ENCODE measurements around the gene ZNF202. TPM values are rescaled to one million over a fixed set of nuclear protein-coding genes. Genes with fewer than 3 reads are reported as not detected.

The ZNF202 gene
- total and polyA plus RNA-seq, 2 donors (not counting 1 experiment from before 2014, with no cell fraction given), result 17.0 to 25.1 TPM

- Histone ChIP-seq H3K79me2 (ENCODE audit: control insufficient read depth, insufficient read depth, low read length) (no peaks in the 10 kb centered on the region), H2AFZ (ENCODE audit: insufficient read depth, low read depth, low read length, poor library complexity, severe bottlenecking) (no peak overlapping the region), H3K27me3 (replicated peaks in 1 of 4; ENCODE audit: control extremely low read depth in 1 of 4, control insufficient read depth in 3 of 4, insufficient read depth in 4 of 4, low read length in 3 of 4) (peaks cover 0 to 2% (median 0%) of the 10 kb centered on the region in 4 experiments), H3K27ac (ENCODE audit: low read length in 2 of 2) (no peak overlapping the region), H3K9me3 (ENCODE audit: control extremely low read depth in 1 of 3, control insufficient read depth in 2 of 3, insufficient read depth in 1 of 3, low read length in 2 of 3) (peaks cover 0 to under 1% (median 0%) of the 10 kb centered on the region in 3 donors), H3K9ac (ENCODE audit: low read length) (no peak overlapping the region), H3K36me3 (replicated peaks in 1 of 2; ENCODE audit: control extremely low read depth in 1 of 2, control insufficient read depth in 1 of 2, extremely low read depth in 1 of 2, insufficient read depth in 2 of 2, low read length in 1 of 2) (no peaks in the 10 kb centered on the region), H4K20me1 (ENCODE audit: control insufficient read depth, insufficient read depth, low read length, poor library complexity, severe bottlenecking) (no peaks in the 10 kb centered on the region), H3K4me1 (ENCODE audit: control insufficient read depth in 2 of 2, insufficient read depth in 2 of 2, low read length in 2 of 2) (no peaks in the 10 kb centered on the region), H3K4me2 (replicated peaks; ENCODE audit: low read depth, low read length, poor library complexity, severe bottlenecking) (no peak overlapping the region), H3K4me3 (ENCODE audit: control extremely low read depth in 1 of 5, extremely low read depth in 1 of 5, insufficient read depth in 1 of 5, low read depth in 2 of 5, low read length in 4 of 5) (no peak overlapping the region)
- WGBS (ENCODE audit: insufficient coverage), result no CpG with 5 or more reads among the region's 2 CpGs
- ChIA-PET CTCF (no interaction called here), POLR2A (no interaction called here)
- ATAC-seq (ENCODE audit: low read depth), result no peak
- intact Hi-C loops (cut with micrococcal nuclease), result no loop called here
- TF ChIP-seq EZH2 (IDR thresholded peaks at IDR 0.05; ENCODE audit: borderline replicate concordance, insufficient read depth, low read depth, low read length, poor library complexity, severe bottlenecking) (no peak), CTCF (IDR thresholded peaks at IDR 0.05) (no peak)
- H3K27ac Mint-ChIP-seq, result no peak overlapping the region
- H3K4me3 Mint-ChIP-seq, result no peak overlapping the region
- H3K4me1 Mint-ChIP-seq, result no peaks in the 10 kb centered on the region
- no peaks in the 10 kb centered on the region for H3K9me3 Mint-ChIP-seq (ENCODE audit: insufficient read depth)
- no peak for DNase-seq
- H3K27me3 Mint-ChIP-seq, result peaks cover 9% of the 10 kb centered on the region
Observed at GRCh38 chr11:123674297-123674696, 67.2 kb downstream of the ZNF202 start.

Small RNA genes lying within 50 kb of the gene (small RNA-seq; reads per million reads assigned to genes)
- gene RNU1-21P (ENCODE audit: insufficient read length, low read depth, low replicate concordance), result 4.0 reads per million, percentile 60 among the genes with 10 or more reads in this experiment

Other genes starting within 250 kb of the ZNF202 start
- gene SCN3B, start 87.0 kb downstream of the ZNF202 start, total RNA-seq, result not detected in 2 replicates
- gene SCN3B, start 87.0 kb downstream of the ZNF202 start, polyA plus RNA-seq, result not detected in 2 replicates
- not detected in 2 replicates for gene OR6X1, start 12.9 kb upstream of the ZNF202 start, total RNA-seq
- gene OR6X1, start 12.9 kb upstream of the ZNF202 start, polyA plus RNA-seq, result not detected in 2 replicates
- gene OR6M1, start 64.7 kb upstream of the ZNF202 start, total RNA-seq, result not detected in 2 replicates
- gene OR6M1, start 64.7 kb upstream of the ZNF202 start, polyA plus RNA-seq, result not detected in 2 replicates
- not detected in 2 replicates for gene TMEM225, start 144.0 kb upstream of the ZNF202 start, total RNA-seq
- gene TMEM225, start 144.0 kb upstream of the ZNF202 start, polyA plus RNA-seq, result not detected in 2 replicates
- not detected in 2 replicates for gene OR8D4, start 160.5 kb upstream of the ZNF202 start, total RNA-seq
- not detected in 2 replicates for gene OR8D4, start 160.5 kb upstream of the ZNF202 start, polyA plus RNA-seq
- not detected in 2 replicates for gene OR4D5, start 198.0 kb upstream of the ZNF202 start, total RNA-seq
- not detected in 2 replicates for gene OR4D5, start 198.0 kb upstream of the ZNF202 start, polyA plus RNA-seq
- gene OR6T1, start 202.2 kb upstream of the ZNF202 start, total RNA-seq, result not detected in 2 replicates
- gene OR6T1, start 202.2 kb upstream of the ZNF202 start, polyA plus RNA-seq, result not detected in 2 replicates
- gene OR10S1, start 236.1 kb upstream of the ZNF202 start, total RNA-seq, result not detected in 2 replicates
- gene OR10S1, start 236.1 kb upstream of the ZNF202 start, polyA plus RNA-seq, result not detected in 2 replicates

All from B cell (primary cell).